HG02759 (cell line): ENCODE data around the gene SDSL.

ENCODE experiments used
- ATAC-seq: cut with Tn5 transposase; IDR thresholded peaks from one replicate; pipeline ENCODE4 v1.9.1; 2021; ENCODE audit warnings: mild to moderate bottlenecking, moderate library complexity; ENCODE audit not compliant: unreplicated experiment

SDSL gene

GRCh38 chr12:113443030-113443539, 20.9 kb downstream of the SDSL start:
- ATAC-seq, result no peak

GRCh38 chr12:113445544-113446171, 23.5 kb downstream of the SDSL start:
- no peak for ATAC-seq

GRCh38 chr12:113448873-113449272, 26.7 kb downstream of the SDSL start:
- no peak for ATAC-seq

- ATAC-seq, result no peak
Measured at GRCh38 chr12:113449299-113449698, 27.1 kb downstream of the SDSL start.

GRCh38 chr12:113449839-113450238, 27.7 kb downstream of the SDSL start:
- ATAC-seq, result no peak

GRCh38 chr12:113452458-113452857, 30.3 kb downstream of the SDSL start:
- ATAC-seq, result no peak

- no peak for ATAC-seq
Measured at GRCh38 chr12:113453330-113453729, 31.1 kb downstream of the SDSL start.

- ATAC-seq, result no peak
Measured at GRCh38 chr12:113456199-113456598, 34.0 kb downstream of the SDSL start.

- no peak for ATAC-seq
Measured at GRCh38 chr12:113456761-113457160, 34.6 kb downstream of the SDSL start.

GRCh38 chr12:113457185-113457584, 35.0 kb downstream of the SDSL start:
- no peak for ATAC-seq

GRCh38 chr12:113457710-113458109, 35.5 kb downstream of the SDSL start:
- ATAC-seq, result no peak

- ATAC-seq, result no peak
Measured at GRCh38 chr12:113459981-113460380, 37.8 kb downstream of the SDSL start.

- ATAC-seq, result no peak
Measured at GRCh38 chr12:113461666-113462065, 39.5 kb downstream of the SDSL start.

- no peak for ATAC-seq
Measured at GRCh38 chr12:113462117-113462774, 40.1 kb downstream of the SDSL start.

GRCh38 chr12:113462998-113463745, 41.0 kb downstream of the SDSL start:
- no peak for ATAC-seq

- ATAC-seq, result no peak
Measured at GRCh38 chr12:113463746-113464451, 41.7 kb downstream of the SDSL start.

- ATAC-seq, result no peak
Measured at GRCh38 chr12:113464452-113464775, 42.2 kb downstream of the SDSL start.

- ATAC-seq, result no peak
Measured at GRCh38 chr12:113464852-113465719, 42.9 kb downstream of the SDSL start.

- ATAC-seq, result no peak
Measured at GRCh38 chr12:113465808-113466453, 43.8 kb downstream of the SDSL start.
